ENCODE measurements around the gene RFX4.

The RFX4 gene

DNA sequence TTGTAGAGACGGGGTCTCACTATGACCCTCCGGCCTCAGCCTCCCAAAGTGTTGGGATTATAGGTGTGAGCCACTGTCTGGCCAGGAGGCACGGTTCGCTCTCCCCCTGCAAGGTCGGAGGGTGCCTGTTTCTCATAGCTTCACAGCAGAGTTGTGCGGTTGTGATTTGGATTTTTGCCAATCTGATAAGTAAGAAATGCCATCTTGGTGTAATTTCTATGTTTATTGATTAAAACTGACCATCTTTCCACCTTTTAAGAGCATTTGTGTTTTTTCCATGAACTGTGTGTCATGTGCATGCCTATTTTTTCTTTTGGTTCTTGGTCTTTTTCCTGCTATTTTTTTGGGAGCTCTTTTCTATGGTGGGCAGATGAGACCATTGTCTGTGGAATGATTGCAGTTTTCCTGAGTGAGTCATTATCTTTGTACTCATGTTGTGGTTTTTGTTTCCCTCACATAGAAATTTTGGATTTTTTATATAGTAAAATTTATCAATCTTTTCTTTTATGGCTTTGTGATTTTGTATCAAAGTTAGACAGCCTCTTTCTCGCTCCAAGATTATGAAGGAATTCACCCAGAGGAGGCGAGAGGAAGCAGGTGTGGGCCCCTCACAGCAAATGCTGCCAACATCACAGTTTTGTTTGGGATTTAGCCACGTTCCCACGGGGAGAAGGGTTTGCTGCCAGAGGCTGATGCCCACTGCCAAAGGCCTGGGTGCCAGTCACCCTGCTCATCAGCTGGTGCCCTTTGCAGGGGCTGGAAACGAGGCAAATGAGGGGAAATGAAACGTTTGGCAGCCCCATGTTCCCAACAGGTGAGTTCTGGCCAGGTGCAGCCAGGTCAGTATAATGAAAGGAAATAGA is 47.2 kb downstream of the RFX4 start:
- H2AFZ ChIP-seq (ENCODE audit: low read depth, low read length) = no peak overlapping the region
- H3K4me2 ChIP-seq (ENCODE audit: insufficient read depth, low read length) = no peak overlapping the region
- no peak overlapping the region for H3K9ac ChIP-seq (ENCODE audit: low read depth, low read length)
- no peak overlapping the region for H3K27ac ChIP-seq (ENCODE audit: low read length)
- DNase-seq (no peak), ATAC-seq (ENCODE audit: insufficient read depth, low read depth) (no peak)
- no peaks in the 10 kb centered on the region for H3K36me3 ChIP-seq (ENCODE audit: insufficient read depth, low read length)
- no peak overlapping the region for H3K4me3 ChIP-seq (ENCODE audit: low read depth in 1 of 2, low read length in 2 of 2)
- no peaks in the 10 kb centered on the region for H3K4me1 ChIP-seq (ENCODE audit: insufficient read depth, low read length)
- no peaks in the 10 kb centered on the region for H4K20me1 ChIP-seq (ENCODE audit: insufficient read depth, low read length)
- no peaks in the 10 kb centered on the region for H3K9me3 ChIP-seq (ENCODE audit: insufficient read depth, low read length, severe bottlenecking)
- H3K79me2 ChIP-seq (ENCODE audit: insufficient read depth, low read length) = no peaks in the 10 kb centered on the region
- H3K27me3 ChIP-seq (ENCODE audit: insufficient read depth, low read length, poor library complexity) = no peaks in the 10 kb centered on the region
- TF ChIP-seq, protein P1, sequence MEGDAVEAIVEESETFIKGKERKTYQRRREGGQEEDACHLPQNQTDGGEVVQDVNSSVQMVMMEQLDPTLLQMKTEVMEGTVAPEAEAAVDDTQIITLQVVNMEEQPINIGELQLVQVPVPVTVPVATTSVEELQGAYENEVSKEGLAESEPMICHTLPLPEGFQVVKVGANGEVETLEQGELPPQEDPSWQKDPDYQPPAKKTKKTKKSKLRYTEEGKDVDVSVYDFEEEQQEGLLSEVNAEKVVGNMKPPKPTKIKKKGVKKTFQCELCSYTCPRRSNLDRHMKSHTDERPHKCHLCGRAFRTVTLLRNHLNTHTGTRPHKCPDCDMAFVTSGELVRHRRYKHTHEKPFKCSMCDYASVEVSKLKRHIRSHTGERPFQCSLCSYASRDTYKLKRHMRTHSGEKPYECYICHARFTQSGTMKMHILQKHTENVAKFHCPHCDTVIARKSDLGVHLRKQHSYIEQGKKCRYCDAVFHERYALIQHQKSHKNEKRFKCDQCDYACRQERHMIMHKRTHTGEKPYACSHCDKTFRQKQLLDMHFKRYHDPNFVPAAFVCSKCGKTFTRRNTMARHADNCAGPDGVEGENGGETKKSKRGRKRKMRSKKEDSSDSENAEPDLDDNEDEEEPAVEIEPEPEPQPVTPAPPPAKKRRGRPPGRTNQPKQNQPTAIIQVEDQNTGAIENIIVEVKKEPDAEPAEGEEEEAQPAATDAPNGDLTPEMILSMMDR (IDR thresholded peaks at IDR 0.05; ENCODE audit: borderline replicate concordance, extremely low read depth, low read length, poor library complexity, severe bottlenecking) = no peak
- no peak for TF ChIP-seq EZH2 (IDR thresholded peaks at IDR 0.05; ENCODE audit: borderline replicate concordance, low read depth, low read length, severe bottlenecking)

GRCh38 chr12:106631150-106631549 is 48.3 kb downstream of the RFX4 start:
- Histone ChIP-seq H3K4me2 (ENCODE audit: insufficient read depth, low read length) (no peak overlapping the region), H3K27me3 (ENCODE audit: insufficient read depth, low read length, poor library complexity) (peaks cover 3% of the 10 kb centered on the region), H3K9ac (ENCODE audit: low read depth, low read length) (no peak overlapping the region), H3K4me1 (ENCODE audit: insufficient read depth, low read length) (no peaks in the 10 kb centered on the region), H4K20me1 (ENCODE audit: insufficient read depth, low read length) (no peaks in the 10 kb centered on the region), H3K36me3 (ENCODE audit: insufficient read depth, low read length) (no peaks in the 10 kb centered on the region), H3K79me2 (ENCODE audit: insufficient read depth, low read length) (no peaks in the 10 kb centered on the region), H2AFZ (ENCODE audit: low read depth, low read length) (no peak overlapping the region), H3K4me3 (ENCODE audit: low read depth in 1 of 2, low read length in 2 of 2) (no peak overlapping the region), H3K9me3 (ENCODE audit: insufficient read depth, low read length, severe bottlenecking) (no peaks in the 10 kb centered on the region), H3K27ac (ENCODE audit: low read length) (no peak overlapping the region)
- TF ChIP-seq, protein P1 (IDR thresholded peaks at IDR 0.05; ENCODE audit: borderline replicate concordance, extremely low read depth, low read length, poor library complexity, severe bottlenecking) = no peak
- no peak for TF ChIP-seq EZH2 (IDR thresholded peaks at IDR 0.05; ENCODE audit: borderline replicate concordance, low read depth, low read length, severe bottlenecking)
- DNase-seq = no peak
- no peak for ATAC-seq (ENCODE audit: insufficient read depth, low read depth)

GRCh38 chr12:106631797-106632196 is 49.0 kb downstream of the RFX4 start:
- ATAC-seq (ENCODE audit: insufficient read depth, low read depth) (no peak), DNase-seq (no peak)
- no peak overlapping the region for H3K4me3 ChIP-seq (ENCODE audit: low read depth in 1 of 2, low read length in 2 of 2)
- TF ChIP-seq, protein P1 (IDR thresholded peaks at IDR 0.05; ENCODE audit: borderline replicate concordance, extremely low read depth, low read length, poor library complexity, severe bottlenecking) = no peak
- TF ChIP-seq EZH2 (IDR thresholded peaks at IDR 0.05; ENCODE audit: borderline replicate concordance, low read depth, low read length, severe bottlenecking) = no peak
- no peaks in the 10 kb centered on the region for H3K9me3 ChIP-seq (ENCODE audit: insufficient read depth, low read length, severe bottlenecking)
- H3K36me3 ChIP-seq (ENCODE audit: insufficient read depth, low read length) = no peaks in the 10 kb centered on the region
- no peaks in the 10 kb centered on the region for H4K20me1 ChIP-seq (ENCODE audit: insufficient read depth, low read length)
- no peaks in the 10 kb centered on the region for H3K4me1 ChIP-seq (ENCODE audit: insufficient read depth, low read length)
- peaks cover 8% of the 10 kb centered on the region for H3K27me3 ChIP-seq (ENCODE audit: insufficient read depth, low read length, poor library complexity)
- no peaks in the 10 kb centered on the region for H3K79me2 ChIP-seq (ENCODE audit: insufficient read depth, low read length)
- H2AFZ ChIP-seq (ENCODE audit: low read depth, low read length) = no peak overlapping the region
- no peak overlapping the region for H3K9ac ChIP-seq (ENCODE audit: low read depth, low read length)
- no peak overlapping the region for H3K4me2 ChIP-seq (ENCODE audit: insufficient read depth, low read length)
- no peak overlapping the region for H3K27ac ChIP-seq (ENCODE audit: low read length)
